NCI-H2196 treated with DMSO at 0.1 percent for 48 hours (cell line): ENCODE data around the gene POLR3C.
"Not testable (repeated sequence)": the region's sequence is repeated elsewhere in the genome, so short reads cannot be mapped to it uniquely, and the experiment has no call there.

ENCODE experiments used
- DNase-seq: peaks from one replicate; lab custom pipeline; 2025; ENCODE audit not compliant: unreplicated experiment; lab: John Stamatoyannopoulos, UW

The POLR3C gene, protein sequence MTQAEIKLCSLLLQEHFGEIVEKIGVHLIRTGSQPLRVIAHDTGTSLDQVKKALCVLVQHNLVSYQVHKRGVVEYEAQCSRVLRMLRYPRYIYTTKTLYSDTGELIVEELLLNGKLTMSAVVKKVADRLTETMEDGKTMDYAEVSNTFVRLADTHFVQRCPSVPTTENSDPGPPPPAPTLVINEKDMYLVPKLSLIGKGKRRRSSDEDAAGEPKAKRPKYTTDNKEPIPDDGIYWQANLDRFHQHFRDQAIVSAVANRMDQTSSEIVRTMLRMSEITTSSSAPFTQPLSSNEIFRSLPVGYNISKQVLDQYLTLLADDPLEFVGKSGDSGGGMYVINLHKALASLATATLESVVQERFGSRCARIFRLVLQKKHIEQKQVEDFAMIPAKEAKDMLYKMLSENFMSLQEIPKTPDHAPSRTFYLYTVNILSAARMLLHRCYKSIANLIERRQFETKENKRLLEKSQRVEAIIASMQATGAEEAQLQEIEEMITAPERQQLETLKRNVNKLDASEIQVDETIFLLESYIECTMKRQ

DNA sequence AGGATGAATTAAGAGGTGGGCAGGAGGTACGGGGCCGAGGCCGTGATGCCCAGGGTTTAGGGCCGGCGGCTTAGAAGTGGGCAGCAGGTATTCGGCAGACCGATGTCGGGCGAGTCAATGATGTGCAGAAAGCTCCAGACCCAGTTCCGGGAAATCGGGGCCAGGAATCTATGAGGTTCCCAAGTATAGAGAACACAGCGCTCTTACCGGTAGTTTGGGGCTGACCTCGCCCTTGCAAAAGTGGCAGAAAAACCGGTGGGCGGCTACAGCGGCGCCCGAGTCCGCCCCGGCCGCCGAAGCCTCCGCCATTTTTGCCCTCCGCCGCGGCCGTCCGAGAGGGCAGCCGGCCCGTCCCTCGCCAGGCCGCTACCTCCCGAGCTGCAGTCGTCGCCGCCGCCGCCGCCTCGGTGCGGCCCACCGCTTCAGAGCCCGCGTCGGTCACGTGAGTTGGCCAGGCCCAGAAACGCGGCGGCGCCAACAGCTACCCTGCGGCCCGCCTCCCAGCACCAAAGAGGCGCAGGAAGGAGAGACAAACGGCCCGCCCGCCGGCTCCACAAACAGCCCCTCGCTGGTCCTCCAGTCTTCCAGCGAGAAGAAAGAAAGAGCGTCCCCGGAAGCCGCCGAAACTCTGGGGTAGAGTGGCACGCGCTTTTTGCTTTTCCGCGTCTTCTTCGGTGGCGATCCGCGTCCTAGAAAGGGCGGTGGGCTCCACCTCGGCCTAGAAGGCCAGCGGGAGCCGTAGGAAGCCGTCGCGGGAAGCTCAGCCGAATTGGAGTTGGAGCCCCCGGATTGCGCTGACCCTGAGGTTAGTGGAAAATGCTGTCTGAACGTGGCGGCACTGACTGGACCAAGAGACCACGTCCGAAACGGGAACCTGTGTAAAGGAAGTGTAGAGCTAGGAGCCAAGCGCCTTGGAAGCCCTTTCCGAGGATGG, at the start of gene POLR3C, which contains the start of gene RNF115:
Gene POLR3C, plus strand, starts transcription at position 636 of the 934 bp plus-strand sequence. CDS start 1,577 bp downstream, outside the sequence.
Gene RNF115, minus strand, starts transcription at position 531 of the 934 bp plus-strand sequence. Its CDS starts 222 bp downstream, at position 309.
- peak; percentile 92 for DNase-seq

DNA sequence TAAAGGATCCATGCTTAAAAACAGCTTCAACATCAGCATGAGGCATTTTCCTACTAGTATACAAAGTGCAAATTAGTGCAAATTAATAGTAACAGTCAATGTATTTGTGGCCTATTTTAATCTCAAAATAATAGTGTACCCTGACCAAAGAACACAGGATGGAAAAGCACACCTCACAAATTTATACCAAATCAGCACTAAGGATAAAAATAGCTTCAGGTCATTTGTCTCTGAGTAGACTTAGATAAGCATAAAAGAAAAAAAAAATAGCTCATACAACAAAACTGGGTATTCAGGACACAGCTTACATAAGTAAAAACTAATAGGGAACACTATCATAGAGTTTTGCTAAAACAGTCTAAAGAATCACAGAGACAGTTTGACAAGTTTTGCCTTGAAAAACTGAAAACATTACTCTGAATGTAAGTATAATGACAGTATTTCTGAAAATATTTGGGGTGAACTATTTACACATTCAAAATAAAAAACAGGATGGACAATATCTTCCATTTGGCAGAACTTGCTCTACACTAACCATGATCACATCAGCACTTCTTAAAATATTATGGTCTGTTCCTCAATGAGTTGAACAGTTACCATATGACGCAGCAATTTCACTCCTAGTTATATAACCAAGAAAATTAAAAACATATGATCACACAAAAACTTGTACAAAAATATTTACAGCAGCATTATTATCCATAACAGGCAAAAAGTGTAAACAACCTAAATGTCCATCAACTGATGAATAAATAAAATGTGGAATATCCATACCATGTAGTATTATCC, 46.4 kb upstream of the POLR3C start:
- no peak for DNase-seq

DNA sequence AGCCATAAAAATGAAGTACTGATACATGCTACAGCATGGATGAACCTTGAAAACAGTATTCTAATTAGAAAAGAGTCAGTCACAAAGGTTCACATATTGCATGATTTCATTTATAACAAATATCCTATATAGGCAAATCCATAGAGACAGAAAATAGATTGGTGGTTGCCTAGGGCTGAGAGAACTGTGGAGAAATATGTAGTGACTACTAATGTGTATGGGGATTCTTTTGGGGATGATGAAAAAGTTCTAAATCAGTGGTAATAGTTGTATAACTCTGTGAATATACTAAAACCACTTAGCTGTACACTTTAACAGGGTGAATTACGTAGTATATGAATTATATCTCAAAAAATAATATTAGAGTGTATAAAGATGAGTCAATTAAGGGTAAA, 45.9 kb upstream of the POLR3C start:
- no peak for DNase-seq

DNA sequence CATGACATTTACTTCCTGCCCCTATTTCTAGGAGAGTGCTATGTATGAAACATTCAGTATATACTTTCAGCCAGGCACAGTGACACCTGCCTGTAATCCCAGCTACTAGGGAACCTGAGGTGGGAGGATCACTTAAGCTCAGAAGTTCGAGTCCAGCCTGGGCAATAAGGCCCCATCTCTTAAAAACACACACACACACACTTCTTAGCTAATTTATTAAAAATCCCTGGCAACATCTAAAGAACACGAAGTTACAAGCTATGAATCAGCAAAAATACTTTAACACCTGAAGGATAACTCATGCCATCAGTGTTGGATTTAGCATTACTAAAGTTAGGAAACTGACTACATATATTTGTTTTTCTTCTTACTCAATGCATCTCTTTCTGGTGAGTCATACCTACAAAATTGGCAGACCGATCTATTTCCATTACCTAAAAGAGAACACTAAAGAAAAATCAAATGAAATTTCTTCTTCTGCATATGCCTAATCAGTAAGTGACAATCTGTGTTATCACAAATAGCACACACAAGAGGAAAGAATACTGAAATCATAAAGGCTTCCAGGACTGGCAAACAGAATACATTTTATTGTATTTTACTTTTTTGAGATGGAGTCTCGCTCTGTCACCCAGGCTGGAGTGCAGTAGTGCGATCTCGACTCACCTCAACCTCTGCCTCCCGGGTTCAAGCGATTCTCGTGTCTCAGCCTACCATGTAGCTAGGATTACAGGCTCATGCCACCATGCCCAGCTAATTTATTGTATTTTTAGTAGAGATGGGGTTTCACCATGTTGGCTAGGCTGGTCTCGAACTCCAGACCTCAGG, 41.5 kb upstream of the POLR3C start:
- DNase-seq: no peak

DNA sequence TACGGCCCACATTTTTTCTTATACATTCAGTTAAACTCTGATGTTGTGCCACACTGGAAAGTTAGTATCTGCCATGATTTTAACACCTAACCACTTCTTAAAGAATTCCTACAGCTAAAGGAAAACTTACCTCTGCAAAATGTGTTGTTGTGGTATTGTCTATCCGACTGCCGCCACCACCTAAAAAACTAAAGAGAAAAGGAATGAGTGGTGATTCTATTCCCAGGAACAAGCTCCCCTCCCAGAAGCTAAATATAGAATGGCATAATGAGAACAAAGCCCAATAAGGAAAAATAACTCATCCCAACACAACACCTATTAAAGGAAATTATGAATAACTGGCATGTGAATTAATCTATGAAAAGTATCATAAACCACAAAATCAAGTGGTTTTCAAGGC, 39.6 kb upstream of the POLR3C start:
- DNase-seq: no peak

DNA sequence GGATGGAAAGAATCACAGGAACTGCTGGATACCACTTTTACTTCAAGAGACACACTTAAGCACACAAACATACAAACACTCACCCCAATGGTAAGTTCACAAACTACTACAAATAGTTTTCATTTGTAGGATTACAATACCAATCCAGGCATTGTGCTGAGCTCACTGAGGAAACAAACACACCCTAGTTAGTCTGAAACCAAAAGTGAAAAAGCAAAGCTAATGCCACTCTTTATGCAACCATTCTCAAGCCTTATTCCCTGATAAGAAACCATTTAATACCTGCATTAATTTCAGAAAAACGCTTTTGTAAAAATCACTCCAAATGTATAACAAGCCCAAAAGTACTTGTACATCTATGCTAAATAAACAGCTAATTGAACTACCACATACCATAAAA, 38.5 kb upstream of the POLR3C start:
- no peak for DNase-seq

DNA sequence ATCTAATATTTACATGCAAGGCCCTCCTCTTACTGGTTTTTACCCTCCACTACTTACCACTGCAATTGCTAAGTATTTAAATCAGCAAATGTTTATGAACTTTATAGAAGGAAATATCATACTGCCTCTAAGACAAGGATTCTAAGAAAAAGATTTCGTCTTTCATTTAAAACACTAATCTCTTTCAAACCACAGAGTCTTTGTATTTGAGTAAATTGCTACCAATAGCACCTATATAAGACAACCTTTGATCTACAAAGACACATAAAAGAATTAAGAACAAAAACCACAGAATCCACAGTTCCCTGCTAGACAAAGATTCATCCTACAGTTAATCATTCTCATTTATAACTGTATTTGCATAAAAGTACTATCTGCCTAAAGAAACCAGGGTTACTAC, 37.7 kb upstream of the POLR3C start:
- no peak for DNase-seq

DNA sequence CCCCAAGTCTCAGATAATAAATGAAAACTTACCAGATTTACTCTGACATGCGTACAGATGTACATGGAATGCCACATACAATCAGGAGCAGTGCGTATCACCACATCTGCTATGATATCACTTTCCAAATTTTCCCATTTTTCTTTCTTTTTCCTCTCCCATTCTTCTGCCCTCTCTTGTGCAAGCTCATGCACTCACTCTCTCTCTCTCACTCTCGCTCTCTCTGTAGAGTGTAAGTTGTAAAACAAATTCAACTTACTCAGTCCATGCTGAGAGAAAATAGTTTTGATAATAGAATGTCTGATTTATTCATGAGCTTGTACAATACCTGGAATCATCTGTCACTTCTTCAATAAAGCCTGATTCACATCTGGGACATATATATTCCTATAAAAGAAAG, 35.4 kb upstream of the POLR3C start:
- DNase-seq: no peak

DNA sequence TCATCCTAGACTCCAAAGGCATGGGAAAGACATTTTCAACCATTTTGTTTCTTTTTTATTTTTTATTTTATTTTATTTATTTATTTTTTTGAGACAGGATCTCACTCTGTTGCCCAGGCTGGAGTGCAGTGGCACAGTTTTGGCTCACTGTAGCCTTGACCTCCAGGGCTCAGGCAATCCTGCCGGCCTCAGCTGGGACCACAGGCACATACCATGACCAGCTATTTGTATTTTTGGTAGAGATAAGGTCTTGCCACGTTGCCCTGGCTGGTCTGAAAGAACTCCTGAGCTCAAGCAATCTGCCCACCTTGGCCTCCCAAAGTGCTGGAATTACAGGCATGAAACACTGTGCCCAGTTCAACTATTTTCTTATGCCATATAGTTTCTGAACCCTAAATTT, 32.1 kb upstream of the POLR3C start:
- DNase-seq: not testable (repeated sequence)

DNA sequence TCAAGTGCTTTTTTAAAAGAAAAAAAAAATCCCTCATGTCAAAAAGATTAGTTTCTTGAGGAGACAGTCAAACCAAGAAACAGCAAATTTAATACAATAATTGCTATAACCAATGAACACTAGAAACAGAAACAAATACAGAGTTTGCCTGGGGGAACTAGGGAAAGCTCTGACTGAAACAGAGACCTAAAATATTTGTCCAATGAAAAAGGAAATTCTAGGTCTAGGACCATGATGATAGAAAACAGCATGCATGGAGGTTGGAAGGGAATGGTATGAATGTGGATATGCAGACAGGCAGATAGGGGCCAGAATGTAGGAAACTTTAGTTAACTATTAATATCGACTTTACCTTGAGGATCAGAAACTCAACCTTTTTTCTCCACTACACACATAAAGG, 31.5 kb upstream of the POLR3C start:
- no peak for DNase-seq

DNA sequence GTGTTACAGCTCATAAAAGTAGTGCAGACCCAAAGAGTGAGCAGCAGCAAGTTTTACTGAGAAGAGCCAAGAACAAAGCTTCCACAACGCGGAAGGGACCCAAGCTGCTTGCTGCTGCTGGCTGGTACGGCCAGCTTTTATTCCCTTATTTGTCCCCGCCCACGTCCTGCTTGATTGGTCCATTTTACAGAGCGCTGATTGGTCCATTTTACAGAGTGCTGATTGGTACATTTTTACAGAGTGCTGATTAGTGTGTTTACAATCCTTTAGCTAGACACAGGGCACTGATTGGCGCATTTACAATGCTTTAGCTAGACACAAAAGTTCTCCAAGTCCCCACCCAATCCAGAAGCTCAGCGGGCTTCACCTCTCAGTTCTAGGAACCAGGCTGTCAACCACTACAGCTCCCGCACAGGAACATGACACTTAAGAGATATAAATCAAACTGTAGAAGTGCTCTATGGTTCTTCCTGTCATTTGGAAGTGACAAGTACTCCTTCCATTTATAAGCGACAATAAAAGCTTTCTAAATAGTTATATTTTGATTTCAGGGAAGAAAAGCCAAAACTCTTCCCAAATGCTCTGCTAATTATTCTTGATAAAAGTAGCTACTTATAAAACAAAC, 28.6 kb upstream of the POLR3C start:
- no peak for DNase-seq

DNA sequence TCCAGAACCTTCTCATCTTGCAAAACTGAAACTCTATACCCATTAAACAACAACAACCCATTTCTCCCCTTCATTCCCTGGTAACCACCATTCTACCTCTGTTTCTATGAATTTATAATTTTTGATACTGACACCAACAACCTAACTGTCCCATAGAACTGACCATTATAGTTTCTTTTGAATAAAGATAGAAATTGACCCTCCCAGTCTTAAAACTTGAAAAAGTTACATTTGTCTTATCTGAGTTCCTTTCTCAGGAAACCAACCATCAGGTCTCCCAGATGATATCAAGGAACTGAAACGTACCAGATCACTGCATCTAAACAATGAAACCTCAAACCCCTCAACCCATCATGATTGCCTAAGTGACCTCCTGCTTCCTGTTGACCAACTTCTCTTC, 27.2 kb upstream of the POLR3C start:
- DNase-seq: no peak

DNA sequence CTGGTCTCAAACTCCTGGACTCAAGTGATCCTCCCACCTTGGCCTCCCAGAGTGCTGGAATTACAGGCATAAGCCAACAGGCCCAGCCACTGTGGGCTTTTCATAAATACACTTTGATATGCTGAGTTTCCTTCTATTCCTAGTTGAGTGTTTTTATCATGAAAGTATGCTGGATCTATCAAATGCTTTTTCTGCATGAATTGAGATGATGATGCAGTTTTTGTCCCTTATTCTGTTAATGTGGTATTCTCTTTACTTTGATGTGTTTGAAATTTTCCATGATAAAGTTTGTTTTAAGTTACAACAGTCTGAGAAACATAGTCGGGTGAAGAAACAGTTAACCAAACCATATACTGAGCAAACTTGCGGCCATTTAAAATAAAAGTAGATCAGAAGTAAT, 24.2 kb upstream of the POLR3C start:
- no peak for DNase-seq

DNA sequence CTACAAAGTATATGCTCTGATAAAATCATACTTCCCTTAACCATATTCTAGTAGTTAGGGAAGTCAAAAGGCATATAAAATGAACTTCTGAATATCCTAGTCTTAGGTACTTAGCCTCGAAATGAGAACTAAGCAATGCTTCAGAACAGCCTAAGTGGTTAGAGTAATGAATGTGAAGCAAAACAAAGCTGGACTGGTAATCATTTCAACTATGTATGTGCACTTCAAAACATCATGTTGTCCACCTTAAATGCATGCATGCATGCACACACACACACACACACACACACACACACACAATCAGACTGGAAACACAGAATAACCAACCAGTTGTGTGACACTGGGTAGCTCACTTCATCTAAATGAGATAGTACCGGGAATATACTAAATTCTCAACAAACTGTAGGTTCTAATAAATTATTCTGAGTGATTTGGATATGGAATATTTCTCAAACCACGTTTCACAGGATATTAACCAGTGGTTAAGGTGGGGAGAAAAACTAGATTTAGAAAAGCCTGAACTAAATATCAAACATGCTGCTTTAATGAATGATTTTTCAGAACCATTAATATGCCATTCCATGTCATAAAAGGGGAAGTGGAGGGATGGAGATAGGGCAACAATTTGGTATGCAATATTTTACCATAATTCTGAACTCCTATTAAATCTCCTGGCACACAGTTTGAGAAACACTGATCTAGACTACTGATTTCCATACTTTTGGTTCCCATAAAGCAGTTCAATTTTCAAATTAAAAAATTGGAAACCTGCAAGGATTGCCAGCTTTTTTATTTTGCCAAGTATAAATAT, 19.6 kb upstream of the POLR3C start:
- DNase-seq: no peak

DNA sequence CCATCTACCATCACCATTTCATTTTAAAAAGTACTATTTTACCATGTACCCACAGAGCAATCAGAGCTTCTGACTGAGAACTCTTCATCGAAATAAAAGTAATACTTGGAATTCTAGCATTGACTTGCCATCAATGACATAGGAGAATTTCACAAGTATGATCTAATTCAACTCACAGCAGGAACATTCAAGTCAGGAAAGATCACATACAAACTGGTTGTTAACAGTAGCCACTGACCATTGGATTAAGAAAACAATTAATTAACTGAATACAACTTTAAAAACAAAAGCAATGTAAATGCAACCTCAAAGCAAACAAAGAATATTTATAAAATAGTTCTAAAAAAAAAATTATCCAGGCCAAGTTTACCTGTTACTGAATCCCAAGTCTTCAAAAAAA, 18.9 kb upstream of the POLR3C start:
- no peak for DNase-seq

DNA sequence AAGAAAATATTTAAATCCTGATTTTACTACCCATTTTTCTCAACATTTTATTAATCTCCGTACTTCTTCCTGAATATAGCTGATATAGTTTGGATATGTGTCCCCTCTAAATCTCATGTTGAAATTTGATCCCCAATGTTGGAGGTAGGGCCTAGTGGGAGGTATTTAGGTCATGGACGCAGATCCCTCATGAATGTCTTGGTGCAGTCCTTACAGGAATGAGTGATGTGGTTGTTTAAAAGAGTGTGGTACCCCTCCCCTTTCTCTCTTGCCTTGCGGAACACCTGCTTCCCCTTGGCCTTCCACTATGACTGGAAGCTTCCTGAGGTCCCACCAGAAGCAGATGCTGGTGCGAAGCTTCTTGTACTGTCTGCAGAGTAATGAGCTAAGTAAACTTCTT, 17.6 kb upstream of the POLR3C start:
- no peak for DNase-seq

DNA sequence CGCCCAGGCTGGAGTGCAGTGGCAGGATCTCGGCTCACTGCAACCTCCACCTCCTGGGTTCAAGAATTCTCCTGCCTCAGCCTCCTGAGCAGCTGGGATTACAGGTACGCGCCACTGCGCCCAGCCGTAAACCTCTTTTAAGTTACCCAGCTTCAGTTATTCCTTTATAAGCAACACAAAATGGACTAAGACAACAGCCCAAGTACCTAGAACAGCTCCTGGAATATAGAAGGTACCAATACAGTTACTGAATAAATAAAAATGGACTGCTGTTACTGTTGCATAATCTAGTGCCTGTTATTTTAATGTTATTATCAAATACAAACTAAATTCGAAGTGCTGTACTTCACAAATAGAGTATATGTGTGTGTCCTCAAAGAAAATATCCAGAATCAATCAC, 17.2 kb upstream of the POLR3C start:
- no peak for DNase-seq

DNA sequence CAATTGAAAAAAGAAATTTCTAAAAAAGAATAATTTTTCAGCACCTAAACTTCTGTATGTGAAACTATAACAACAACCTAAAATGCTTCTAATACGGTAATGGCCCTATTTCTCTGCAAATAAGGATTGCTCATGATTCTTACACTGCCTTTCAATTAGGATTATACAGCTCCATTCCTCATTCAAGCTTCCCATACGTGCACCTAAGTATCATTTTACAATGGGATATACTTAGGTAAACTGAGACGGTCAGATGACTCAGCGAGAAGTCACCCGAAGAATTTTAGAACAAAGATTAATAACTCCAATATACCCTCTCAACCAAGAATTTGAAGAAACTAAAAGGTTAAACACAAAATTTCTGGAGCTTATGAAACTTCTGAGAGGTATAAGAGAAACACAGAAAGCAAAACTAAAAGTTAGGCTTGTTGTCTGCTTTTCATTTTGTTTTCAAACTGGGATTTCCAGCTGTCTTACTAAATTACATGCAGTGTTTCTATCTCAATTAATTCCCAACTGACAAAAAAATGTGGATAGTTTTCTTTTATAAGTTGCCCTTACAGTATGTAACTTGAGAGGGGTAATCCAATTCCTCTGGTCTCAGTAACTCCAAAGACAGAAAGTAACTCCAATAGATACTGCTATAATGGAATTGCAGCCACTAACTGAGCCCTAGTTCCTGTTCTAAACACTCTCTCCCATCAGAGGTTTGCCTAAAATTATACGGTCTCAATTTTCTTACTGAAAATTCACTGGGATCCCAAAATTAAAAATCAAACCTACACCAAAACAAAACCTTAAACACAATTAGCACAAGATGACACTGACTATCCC, 10.8 kb upstream of the POLR3C start:
- not testable (repeated sequence) for DNase-seq
